ENCODE results near the gene PLEKHA5. TPM values are rescaled to one million over a fixed set of nuclear protein-coding genes. Genes with fewer than 3 reads are reported as not detected.

The PLEKHA5 gene
- total RNA-seq, 1 donor from 2014 or later, result 68.6 TPM

DNA sequence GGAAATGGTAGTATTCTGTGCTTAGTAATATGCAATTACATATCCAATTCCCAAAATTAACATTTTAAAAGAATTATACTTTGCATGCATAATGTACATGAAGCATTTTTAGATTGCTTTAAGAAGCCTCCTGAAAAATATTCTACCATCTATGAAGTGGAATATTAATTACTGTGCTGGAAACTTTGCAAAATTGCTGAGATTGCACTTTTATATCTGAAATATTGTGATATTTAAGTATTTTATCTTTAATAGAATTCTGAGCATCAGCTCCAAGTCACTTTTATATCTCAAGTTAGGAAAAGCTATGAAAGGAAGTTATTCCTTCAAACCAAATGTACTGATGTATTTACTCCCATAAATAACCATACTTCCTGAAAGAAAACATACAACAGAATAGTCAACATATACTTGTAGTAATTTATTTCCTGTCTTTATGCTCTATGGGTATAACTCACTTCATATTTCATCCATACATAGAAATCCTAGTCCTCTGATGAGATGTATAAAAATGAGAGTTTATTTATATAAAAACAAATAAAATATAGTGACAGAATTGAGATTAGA lies 152.7 kb downstream of the PLEKHA5 start:
- Mint-ChIP-seq H3K36me3 (peaks cover 40% of the 10 kb centered on the region), H3K9me3 (no peaks in the 10 kb centered on the region), H3K4me1 (ENCODE audit: unreplicated experiment) (no peaks in the 10 kb centered on the region), H3K4me3 (no peak overlapping the region), H3K27ac (no peak overlapping the region), H3K27me3 (no peaks in the 10 kb centered on the region)
- TF ChIP-seq, protein P1, sequence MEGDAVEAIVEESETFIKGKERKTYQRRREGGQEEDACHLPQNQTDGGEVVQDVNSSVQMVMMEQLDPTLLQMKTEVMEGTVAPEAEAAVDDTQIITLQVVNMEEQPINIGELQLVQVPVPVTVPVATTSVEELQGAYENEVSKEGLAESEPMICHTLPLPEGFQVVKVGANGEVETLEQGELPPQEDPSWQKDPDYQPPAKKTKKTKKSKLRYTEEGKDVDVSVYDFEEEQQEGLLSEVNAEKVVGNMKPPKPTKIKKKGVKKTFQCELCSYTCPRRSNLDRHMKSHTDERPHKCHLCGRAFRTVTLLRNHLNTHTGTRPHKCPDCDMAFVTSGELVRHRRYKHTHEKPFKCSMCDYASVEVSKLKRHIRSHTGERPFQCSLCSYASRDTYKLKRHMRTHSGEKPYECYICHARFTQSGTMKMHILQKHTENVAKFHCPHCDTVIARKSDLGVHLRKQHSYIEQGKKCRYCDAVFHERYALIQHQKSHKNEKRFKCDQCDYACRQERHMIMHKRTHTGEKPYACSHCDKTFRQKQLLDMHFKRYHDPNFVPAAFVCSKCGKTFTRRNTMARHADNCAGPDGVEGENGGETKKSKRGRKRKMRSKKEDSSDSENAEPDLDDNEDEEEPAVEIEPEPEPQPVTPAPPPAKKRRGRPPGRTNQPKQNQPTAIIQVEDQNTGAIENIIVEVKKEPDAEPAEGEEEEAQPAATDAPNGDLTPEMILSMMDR (conservative IDR thresholded peaks at IDR 0.05), result no peak
- DNase-seq (ENCODE audit: extremely low spot score, unreplicated experiment), result no peak

DNA sequence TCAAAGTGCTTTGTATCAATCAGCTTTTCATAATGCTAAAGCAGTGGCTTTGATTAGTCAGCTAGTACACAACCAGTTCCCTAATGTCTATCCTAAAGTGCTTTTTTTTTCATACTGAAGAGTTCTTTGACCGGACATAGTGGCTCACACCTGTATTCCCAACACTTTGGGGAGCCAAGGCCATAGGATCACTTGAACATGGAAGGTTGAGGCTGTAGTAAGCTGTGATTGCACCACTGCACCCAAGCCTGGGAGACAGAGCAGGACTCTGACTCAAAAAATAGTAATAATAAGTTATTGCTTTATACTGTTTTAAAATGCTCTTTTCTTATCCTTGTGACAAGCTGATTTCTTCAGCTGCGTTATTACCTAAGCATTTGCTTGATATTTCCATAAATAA lies 155.1 kb downstream of the PLEKHA5 start:
- Mint-ChIP-seq H3K4me1 (ENCODE audit: unreplicated experiment) (no peaks in the 10 kb centered on the region), H3K36me3 (peaks cover 42% of the 10 kb centered on the region), H3K4me3 (no peak overlapping the region), H3K27ac (no peak overlapping the region), H3K9me3 (no peaks in the 10 kb centered on the region), H3K27me3 (no peaks in the 10 kb centered on the region)
- no peak for DNase-seq (ENCODE audit: extremely low spot score, unreplicated experiment)
- TF ChIP-seq, protein P1 (conservative IDR thresholded peaks at IDR 0.05), result no peak

DNA sequence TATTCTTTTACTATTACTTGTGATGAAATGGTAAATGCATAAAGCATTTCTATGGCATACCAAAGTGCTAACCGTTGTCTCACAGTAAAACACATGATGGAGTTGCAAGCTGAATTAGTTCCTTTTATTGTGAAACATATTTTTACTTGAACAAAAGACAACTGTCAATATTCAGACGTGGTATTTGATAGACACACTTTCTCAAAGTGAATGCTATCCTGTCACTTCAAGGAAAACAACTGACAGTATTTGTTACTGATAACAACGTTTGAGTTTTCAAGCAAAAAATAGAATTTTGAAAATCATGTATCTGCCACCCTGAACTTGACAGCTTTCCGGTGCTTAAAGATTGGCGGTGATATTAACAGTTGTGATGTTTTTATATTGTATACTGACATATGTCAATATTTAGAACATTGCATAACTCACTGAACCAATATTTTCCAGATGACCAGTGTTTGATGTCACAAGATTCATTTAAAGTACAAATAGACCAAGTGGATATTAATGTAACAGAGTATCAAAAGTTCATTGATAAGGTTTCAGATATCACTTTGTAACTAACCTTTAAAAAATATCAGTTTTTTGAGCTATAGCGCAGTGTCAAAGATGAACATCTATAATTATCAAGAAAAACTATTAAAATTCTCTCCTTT lies 156.4 kb downstream of the PLEKHA5 start:
- Mint-ChIP-seq H3K4me1 (ENCODE audit: unreplicated experiment) (no peaks in the 10 kb centered on the region), H3K36me3 (peaks cover 43% of the 10 kb centered on the region), H3K27ac (no peak overlapping the region), H3K4me3 (no peak overlapping the region), H3K27me3 (no peaks in the 10 kb centered on the region), H3K9me3 (no peaks in the 10 kb centered on the region)
- TF ChIP-seq, protein P1 (conservative IDR thresholded peaks at IDR 0.05), result no peak
- no peak for DNase-seq (ENCODE audit: extremely low spot score, unreplicated experiment)

DNA sequence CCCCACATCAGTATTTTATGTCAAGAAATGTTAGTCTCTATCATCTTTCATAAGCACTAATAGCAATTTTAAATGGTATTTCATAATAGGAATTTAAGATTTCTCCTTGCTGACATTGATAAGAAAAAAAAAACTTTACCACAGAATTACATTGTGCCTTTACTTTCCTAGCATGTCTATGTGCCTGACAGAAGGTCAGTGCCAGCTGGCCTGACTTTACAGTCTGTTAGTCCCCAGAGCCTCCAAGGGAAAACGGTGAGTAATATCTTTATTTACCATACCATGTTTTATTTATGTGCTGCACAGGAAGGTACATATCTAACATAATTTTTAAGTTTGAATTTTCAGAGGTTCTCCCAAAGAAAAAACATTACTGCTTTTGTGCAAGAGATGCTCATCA lies 157.8 kb downstream of the PLEKHA5 start:
- Mint-ChIP-seq H3K27me3 (no peaks in the 10 kb centered on the region), H3K4me3 (no peak overlapping the region), H3K27ac (no peak overlapping the region), H3K9me3 (no peaks in the 10 kb centered on the region), H3K4me1 (ENCODE audit: unreplicated experiment) (no peaks in the 10 kb centered on the region), H3K36me3 (peaks cover 46% of the 10 kb centered on the region)
- TF ChIP-seq, protein P1 (conservative IDR thresholded peaks at IDR 0.05), result no peak
- DNase-seq (ENCODE audit: extremely low spot score, unreplicated experiment), result no peak

DNA sequence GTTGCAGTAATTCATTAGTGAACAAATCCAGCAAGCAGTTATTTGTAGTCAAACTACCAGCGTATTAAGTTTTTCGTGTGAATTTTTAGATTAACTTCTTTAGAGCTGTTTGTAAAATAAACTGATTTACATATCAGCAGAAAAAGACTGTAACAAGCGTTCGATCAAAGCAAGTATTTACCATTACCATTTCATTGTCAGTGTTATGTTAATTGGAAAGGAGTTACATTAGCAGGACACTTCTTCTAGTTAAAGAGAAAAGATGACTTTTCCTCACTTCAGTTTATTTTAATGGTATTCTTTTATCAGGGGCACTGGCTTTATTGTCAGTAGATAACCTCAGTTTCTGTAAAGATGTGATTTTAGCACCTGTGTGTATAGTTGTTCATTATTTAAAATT lies 158.6 kb downstream of the PLEKHA5 start:
- H3K9me3 Mint-ChIP-seq, result no peaks in the 10 kb centered on the region
- TF ChIP-seq, protein P1 (conservative IDR thresholded peaks at IDR 0.05), result no peak
- no peak overlapping the region for H3K4me3 Mint-ChIP-seq
- H3K4me1 Mint-ChIP-seq (ENCODE audit: unreplicated experiment), result no peaks in the 10 kb centered on the region
- no peaks in the 10 kb centered on the region for H3K27me3 Mint-ChIP-seq
- H3K36me3 Mint-ChIP-seq, result peaks cover 46% of the 10 kb centered on the region
- DNase-seq (ENCODE audit: extremely low spot score, unreplicated experiment), result no peak
- H3K27ac Mint-ChIP-seq, result no peak overlapping the region

Measured in type B pancreatic cell (in vitro differentiated cells).